Stimulated activated CD4-positive, alpha-beta T cell treated with anti-CD3 and anti-CD28 coated beads, Interleukin-1b, Interleukin-23, amount 100 ng/mL, for 24 hours (primary cell): ENCODE measurements around the gene PALD1.

Experiments used
- DNase-seq, 4 experiments: peaks; one replicate each; pipeline ENCODE4 v3.0.0-alpha.2; 2020; ENCODE audit warnings: low read depth in 4 of 4, low spot score in 1 of 4

PALD1 gene

DNA sequence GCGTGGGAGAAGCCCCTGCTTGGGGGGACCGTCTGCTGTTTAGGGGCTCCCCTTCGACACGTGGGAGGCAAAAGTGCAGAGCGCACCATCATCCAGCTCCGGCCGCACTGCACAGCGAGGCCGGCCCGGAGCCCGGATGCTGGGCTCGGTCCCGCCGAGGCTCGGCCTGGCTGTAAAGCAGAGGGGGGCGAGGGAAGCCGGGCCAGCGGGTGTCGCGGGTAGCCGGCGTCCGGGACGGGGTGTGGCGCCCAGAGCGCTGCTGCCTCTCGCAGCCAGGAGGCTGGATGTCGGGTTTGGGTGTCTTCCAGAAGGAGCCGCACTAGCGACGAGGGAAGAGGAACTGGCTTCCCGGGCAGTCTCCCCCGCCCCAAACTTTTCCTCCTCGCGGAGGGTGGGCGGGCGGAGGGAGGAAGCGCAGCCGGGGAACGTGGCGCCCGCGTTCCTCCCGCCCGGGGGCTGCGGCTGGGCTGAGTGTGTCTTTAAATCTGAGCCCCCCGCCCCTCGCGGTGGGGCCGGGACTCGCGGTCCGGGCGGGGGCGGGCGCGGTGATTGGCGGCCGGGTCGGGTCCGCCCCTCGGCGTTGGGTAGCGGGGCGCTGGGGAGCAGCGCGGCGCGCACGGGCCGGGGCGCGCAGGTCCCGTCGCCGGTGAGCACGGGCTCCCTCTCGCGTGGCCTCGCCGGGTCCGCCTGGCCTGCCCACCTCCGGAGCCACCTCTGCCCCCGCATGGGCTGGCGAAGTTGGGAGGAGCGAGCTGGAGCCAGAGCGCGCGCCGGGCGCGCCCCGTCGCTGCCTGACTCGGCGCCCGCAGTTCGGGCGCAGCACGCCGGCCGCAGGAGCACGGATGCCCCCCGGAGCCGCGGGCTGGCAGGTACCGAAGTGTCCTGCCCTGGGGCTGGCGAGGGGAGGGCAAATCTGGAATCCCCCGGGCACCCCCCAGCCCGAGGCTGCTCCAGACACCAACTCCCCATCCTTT is at the start of gene PALD1:
Gene PALD1 (plus strand): TSS at position 577 of the 974 bp plus-strand sequence. CDS start 47,185 bp downstream, outside the sequence.
- DNase-seq = peak in 2 of 4 experiments; percentile 20 to 47

DNA sequence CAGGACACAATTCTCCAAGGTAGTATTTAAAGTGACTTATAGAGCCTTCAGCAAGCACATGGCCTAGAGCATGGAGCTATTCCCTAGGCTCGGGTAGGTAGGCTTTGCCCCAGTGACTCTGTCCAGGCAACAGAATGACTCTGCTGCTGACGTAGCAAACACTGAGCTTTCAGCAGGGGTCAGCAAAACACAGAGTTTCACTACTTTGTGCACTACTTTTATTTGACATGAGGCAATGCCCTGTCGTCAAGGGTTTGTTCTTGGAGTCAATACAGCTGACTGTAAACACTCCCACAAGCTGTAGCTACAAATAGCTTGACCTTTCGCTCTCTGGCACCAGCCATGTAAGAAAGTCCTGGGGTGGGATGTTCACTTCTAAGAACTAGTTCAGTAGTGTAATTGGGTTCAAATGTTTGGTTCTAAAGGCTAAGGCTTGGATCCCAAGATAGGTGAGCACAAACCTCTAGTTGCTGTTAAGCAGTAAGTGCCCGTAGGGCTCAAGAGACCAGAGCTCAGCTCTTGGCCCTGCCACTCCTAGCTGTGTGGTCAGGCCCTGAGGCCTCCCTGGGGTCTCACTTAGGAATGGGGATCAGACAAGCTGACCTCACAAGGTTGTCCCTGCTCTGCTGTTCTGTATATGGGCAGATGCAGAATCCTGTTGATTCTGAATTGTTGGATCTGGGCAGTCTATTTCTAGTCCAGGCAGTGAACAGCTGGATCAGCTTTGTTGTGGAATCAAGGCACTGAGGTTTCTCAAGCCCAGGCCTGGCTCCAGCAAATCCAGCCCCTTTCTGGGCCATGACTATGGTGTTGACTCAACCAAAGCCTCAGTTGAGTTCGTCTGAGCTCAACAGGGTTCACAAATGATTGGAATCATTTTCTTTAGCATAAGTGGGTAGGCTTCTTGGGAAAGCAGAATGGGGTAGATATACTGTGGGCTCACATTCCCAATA is 47.8 kb upstream of the PALD1 start:
- DNase-seq = no peak

DNA sequence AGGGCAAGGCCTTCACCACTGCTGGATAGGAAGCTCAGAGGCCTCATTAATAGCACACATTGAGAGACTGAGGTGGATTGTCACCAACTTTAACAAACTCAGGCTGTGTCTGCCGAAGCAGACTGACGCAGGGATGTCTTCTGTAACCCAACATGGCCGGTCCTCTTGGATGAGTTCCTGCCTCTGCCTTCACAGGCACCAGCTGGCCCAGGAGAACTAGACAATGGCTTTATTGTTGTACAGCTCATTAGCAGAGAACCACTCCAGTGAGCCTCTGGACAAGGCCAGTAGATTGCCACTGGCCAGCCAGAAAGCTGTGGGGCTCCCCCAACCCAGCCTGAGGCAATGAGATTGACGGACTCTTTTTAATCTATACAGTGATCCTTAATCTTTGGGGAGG is 46.5 kb upstream of the PALD1 start:
- DNase-seq = no peak

DNA sequence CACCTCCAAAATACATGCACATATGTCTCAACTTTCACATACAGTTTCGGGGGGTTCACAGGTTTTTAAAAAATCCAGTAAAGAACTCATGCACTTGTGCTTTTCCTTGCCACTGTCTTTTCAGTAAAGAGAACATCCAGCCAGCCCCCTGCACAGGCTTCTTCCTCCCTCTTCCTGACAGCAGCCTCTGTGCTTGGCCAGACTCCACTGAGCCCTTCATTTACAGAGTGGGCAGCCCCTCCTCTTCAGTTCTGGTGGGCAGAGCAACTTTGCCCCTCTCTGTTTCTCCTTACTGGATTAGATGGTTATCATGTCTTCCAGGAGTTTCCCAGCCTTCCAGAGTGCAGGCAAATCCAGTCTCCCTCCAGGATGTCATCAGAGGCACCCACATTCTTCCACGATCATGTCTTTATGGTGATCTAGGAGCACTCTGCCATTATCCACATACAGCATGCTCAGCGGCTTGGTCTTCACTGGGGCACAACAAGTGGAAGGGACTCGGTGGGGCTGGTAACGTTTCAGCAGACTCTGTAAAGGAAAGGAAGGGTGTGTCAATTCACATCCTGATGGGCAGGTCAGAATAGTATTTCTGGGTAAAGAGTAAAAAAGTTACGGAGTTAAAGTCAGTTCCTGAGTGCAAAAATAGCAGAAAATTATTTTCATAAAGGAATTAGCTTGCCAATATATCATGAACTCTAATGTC is 45.9 kb upstream of the PALD1 start:
- DNase-seq = no peak

DNA sequence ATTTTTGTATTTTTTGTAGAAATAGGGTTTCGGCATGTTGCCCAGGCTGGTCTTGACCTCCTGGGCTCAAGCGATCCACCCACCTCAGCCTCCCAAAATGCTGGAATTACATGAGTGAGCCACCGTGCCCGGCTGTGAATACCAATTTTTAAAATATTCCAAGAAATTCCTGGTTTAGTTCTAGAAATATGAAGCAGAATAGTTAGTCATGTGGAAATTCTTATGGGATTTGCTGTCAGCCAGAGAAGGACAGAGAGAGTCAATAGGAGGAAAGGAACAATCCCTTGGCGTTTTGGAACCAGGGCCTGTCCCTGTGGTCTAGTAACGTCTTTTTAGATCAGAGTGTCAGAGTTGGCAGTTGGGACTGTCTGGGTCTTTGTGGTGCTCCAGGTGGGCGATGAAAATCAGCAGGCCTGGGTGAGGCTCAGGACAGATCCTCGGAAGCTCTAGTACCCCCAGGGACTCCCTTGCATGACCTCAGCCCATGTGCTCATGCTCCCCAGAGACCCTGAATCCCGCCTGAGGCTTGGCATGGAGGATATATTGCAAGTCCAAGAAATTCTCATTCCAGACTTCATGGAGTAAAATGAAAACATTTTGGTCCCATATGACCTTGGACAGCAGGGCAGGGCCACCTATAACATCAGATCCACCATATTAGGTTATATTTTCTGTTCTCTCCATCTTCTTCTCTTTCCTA is 44.8 kb upstream of the PALD1 start:
- DNase-seq = no peak

DNA sequence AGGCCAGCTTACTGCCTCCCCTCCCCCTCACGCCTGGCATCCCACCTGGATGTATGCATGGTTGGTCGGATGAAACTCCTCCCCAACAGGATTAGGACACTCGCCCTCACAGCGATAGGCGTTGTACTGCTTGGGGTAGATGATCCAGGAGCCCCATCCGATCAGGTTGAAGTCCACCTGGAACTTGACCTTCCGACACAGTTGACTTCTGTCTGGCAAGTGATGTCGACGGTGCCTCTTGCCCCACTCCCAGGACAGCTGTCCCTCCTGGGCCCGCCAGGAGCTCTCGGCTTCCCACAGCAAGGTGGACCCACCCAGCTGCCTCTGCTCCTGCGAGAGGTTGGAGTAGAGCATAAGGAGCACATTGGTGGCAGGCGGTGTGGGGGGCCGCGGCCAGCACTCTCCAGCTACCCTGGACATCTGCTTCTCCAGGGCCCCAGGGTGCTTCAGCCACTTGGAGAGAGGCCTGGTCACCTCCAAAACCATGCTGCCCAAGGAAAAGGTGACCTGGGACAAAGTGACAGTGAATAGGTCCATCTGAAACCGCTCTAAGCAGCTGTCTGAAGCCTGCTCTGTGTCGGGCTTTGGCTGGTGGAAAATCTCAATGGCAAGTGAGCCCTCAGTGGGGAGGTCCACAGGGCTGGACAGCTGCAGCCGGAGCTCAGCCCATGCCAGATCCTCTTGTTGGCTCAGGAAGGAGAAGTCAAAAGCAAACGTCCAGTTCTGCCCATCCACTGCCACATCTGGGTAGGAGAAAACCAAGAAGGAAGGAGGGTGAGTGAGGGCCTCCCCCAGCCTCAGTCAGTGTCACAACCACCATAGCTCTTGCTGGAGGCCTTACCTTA is 43.1 kb upstream of the PALD1 start:
- DNase-seq = no peak

DNA sequence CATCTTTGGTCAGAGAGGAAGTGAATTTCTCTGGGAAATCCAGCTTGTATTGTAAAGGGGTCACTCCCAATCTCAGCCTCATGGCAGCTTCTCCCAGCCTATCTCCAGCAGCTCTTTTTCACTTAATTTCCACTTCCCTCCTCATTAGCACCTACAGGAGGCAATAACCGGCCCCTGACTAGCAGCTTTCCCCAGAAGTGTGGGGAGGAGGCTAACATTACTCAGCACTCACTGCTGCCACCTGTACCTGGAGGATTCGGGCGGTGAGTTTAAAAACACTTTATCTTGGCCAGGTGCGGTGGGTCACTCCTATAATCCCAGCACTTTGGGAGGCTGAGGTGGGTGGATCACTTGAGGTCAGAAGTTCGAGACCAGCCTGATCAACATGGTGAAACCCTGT is 40.8 kb upstream of the PALD1 start:
- DNase-seq = no peak

DNA sequence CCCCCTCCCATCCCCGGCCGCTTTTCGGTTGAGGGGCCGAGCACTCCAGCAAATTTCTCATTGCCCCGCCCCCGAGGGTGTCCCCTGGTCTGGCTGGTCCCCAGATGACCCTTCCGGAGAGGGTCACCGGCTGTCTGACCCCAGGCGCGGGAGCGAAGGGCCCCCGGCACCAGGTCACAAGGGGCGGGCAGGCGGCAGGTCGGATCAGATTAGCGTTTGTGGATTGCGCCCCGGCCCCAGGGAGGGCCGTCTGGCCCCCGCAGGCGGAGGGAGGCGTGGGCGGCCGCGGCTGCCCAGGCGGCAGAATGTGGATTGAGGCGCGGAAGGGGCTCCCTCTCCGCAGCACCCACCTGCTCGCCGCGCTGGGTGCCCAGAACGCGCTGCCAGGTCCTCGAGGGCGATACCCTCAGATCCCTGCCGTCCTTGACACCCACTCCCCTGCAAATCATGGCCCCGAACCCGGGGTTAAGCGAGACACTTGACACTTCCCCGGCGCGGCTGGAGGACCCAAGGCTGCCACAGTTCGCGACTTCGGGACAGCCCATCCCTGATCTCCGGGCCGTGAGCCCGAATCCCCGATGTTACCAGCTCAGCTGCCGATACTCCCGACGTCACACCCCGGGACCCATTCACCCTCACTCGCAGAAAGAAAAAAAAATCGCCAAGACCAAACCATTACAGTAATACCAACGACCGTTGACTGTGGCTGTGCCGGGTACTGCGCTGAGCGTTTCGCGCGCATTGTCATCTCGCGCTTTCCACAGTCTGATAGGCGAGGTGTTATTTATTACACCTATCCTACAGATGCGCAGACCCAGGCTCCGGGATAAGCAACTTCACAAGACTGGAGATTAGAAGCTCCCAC is 38.0 kb upstream of the PALD1 start:
- DNase-seq = no peak

DNA sequence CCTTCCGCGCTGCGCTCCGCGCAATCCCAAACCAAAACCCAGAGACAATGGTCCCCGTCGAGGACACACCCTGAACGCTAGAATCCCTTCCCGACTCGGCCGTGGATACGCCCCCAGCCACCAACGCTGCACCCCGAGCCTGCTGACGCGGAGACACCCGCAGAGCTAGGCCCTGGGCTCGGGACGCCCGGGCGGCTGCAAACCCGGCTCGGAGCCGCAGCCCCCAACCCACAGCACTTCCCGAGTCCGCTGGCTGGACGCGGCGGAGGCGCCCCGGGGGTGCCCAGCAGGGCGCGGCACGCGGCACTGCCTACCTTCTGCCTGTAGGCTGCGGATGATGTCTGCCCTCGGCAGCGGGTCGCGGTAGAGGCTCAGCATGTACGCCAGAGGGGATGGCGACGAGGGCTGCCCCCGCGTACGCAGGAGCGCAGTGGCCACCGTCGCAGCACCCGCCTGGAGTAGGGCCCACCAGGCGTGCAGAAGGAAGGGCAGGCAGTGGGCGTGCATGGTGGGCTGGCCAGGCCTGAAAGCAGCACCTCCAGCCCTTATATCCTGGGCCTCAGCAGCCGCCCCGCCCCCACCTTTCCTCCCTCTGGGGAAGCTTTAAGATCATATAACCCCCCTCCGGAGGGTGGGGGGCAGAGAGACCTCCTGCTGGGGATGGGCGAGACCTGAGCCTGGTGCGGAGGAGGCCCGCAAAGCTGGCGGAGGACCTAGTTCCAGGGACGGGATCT is 37.2 kb upstream of the PALD1 start, which contains the start of gene NODAL:
Gene NODAL (minus strand): TSS at position 521 of the 734 bp plus-strand sequence. CDS start 14 bp downstream, at position 507.
- no peak for DNase-seq

DNA sequence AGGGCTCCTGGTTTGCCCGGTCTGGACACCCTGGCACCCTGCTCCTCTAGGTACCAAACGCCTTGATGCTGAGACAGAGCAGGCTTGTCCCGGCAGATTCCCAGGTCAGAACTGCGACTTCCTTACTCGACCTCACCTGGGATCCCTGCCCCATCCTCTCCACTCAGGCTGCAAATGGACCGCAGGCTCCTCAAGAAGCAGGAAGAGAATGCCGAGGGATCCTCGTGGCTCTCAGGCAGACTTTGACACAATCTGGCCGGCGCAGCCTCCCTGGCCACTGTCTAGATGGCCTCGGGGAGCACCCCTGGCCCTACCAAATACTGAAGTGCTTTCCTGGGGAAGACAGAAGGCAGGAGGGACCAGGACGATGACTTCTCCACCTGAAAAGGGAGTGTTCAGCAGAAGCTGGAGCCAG is 36.7 kb upstream of the PALD1 start:
- no peak for DNase-seq

DNA sequence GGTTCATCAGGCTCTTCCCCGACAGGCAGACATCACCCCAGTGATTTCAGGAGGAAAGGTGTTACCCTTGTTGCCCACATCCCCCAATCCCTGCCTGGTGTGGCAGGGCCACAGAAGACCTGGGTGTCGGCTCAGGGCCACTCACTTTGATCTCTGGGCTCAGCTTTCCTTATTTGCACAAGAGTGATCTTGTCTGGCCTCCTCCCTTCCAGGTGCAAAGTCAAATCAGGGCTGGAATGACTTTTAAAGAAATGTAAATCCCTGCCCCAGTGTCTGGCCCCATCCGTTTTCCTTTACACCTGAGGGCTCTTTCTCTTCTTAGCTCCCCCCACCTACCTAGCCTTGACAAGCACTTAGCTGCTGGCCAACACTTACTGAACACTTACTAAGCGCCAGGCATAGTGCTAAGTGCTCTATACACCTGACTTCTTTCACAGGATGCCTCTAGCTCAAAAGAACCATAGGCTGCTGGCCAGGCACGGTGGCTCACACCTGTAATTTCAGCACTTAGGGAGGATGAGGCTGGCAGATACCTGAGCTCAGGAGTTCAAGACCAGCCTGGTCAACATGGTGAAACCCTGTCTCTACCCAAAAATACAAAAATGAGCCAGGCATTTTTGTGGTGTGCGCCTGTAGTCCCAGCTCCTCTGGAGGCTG is 36.1 kb upstream of the PALD1 start:
- DNase-seq = no peak

DNA sequence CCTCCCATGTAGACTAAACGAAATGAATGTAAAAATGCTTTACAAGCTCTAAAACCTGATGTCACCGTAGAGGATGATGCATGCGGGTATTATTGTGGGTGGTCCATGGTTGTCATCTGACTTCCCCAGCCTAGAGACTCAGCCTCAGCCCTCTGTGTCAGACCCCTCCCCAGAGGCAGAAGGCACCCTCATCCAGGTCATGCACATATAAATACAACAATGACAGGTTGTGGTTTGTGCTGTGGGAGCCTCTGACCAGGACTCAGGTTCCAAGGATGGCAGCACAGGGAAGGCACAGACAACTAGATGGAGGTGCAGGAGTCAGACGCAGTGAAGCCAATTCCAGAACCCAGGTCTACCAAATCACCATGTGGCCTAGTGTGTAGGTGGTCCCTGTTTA is 33.8 kb upstream of the PALD1 start:
- no peak for DNase-seq

DNA sequence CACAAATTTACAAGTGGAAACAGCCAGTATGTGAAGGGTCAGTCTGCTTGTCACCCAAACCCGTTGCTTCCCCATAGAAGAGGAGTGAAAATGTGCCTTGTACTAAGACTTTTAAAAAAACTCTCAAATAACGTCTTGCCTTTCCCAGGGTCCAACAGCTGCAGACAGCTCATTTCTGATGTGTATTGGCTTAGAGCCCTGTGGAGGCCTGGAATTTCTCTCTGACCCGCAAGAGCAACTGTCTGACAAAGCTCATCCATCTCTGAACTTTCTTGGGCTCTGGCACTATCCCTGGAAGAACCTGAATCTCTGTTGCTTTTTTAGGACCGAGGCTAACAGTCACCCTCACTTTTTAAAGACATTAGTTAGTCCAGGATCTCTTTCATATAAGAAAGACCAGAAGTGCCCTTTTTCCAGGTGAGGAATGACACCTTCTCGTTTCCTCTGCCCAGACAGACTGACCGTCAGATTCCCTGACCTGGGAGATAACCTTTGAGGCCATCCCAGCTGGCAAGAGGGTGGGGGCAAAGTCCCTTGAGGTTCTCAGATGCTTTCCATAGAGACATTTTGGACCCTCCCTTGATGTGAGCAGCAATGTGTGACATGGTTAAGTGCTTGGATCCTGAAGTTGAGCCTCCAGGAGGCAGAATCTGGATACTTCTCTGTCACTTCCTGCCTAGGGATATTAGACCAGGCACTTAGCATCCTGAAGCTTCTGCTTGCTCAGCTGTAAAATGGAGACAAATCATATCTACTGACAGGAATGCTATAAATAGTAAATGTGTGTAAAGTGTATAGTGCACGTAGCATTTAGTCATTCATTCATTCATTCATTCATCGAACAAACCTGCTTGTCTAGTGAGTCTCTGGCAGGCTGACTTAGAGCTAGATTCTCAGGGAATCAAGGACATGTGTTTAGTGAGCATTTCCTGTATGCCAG is 32.6 kb upstream of the PALD1 start:
- no peak for DNase-seq

DNA sequence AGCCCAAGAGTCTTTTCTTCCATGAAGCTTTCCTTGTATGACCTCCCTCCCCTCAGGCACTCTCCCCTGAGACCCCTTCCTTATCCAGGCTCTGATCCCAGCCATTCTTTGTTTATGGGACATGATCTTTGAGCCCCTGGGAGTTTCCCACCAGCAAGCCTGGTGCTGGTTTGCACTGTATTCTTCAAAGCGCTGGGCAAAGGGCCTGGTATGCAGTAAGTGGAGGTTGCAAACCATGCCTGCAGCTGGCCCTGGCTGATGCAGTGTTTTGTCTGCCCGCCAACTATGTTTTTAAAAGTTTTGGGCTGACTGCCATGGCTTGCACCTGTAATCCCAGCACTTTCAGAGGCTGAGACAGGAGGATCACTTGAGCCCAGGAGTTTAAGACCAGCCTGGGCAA is 30.3 kb upstream of the PALD1 start:
- no peak for DNase-seq

DNA sequence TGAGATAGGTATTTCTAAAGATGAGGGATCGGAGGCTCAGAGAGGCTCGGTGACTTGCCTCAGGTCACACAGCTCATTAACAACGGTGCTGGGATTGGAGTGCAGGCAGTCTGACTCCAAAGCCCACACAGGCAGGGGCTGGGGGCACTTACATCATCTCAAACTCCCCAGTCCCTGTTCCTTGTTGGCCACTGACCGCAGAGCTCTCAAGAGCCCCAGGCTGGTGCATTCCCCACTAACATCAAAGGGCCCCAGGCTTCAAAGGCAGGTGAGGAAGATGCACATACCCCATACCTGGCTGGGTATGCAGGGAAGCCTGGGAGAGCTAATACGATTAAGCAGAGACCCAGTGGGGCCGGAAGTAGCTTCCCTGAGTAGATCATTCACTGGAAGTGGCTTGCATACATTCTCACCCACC is 23.3 kb upstream of the PALD1 start:
- no peak for DNase-seq

DNA sequence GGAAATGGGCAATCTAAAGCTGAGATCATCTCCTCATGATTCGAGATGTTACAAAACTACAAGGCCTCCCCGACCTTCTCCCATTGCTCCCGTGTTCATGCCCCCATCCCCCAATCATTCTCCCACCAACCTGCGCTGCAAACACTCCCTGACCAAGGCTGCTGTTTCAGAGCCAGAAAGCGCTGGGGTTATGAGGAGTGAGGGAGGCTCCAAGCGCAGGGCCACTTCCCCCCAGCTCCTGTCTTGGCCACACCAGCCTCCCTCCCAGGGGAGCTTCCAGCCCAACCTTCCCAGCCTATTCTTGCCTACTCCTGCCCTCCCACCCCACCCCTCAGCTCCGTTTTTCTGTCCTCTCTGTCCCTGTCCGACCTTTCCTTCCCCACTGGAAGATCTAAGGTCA is 22.4 kb upstream of the PALD1 start:
- DNase-seq = no peak
